HG02938 (cell line): ENCODE results near the gene CCDC69.

Source experiments
- ATAC-seq: cut with Tn5 transposase; IDR thresholded peaks from one replicate; pipeline ENCODE4 v1.9.1; 2021; ENCODE audit warnings: mild to moderate bottlenecking, moderate library complexity; ENCODE audit not compliant: unreplicated experiment

Gene CCDC69

GRCh38 chr5:151147033-151147432, 76.9 kb downstream of the CCDC69 start:
- no peak for ATAC-seq

GRCh38 chr5:151146061-151146460, 77.8 kb downstream of the CCDC69 start:
- no peak for ATAC-seq

- ATAC-seq, result no peak
These were observed 79.0 kb downstream of the CCDC69 start for GRCh38 chr5:151144922-151145321.

GRCh38 chr5:151144275-151144674, 79.6 kb downstream of the CCDC69 start:
- no peak for ATAC-seq

GRCh38 chr5:151143645-151144044, 80.2 kb downstream of the CCDC69 start:
- no peak for ATAC-seq

GRCh38 chr5:151142933-151143332, 81.0 kb downstream of the CCDC69 start:
- ATAC-seq, result no peak

- peak; percentile 90 for ATAC-seq
These were observed 82.4 kb downstream of the CCDC69 start for GRCh38 chr5:151141535-151141934.

GRCh38 chr5:151140686-151141459, 83.0 kb downstream of the CCDC69 start:
- ATAC-seq, result no peak

GRCh38 chr5:151139646-151140045, 84.2 kb downstream of the CCDC69 start:
- ATAC-seq, result no peak

- no peak for ATAC-seq
These were observed 84.9 kb downstream of the CCDC69 start for GRCh38 chr5:151139015-151139414.

GRCh38 chr5:151138114-151138513, 85.8 kb downstream of the CCDC69 start:
- no peak for ATAC-seq

- no peak for ATAC-seq
These were observed 86.6 kb downstream of the CCDC69 start for GRCh38 chr5:151137067-151137825.

- peak; percentile 49 for ATAC-seq
These were observed 89.7 kb downstream of the CCDC69 start for GRCh38 chr5:151134228-151134627.

GRCh38 chr5:151132963-151133362, 90.9 kb downstream of the CCDC69 start:
- ATAC-seq, result no peak
